Cardiac fibroblast (primary cell): ENCODE measurements around the gene PPP2R3B.

ENCODE experiments used
- DNase-seq, 2 donors: peaks; one replicate each; pipeline versions ENCODE4 v3.0.0 to v3.0.0-alpha.2; 2010; ENCODE audit warnings: low read depth in 2 of 2
- H3K4me3 ChIP-seq, 2 donors: replicated peaks in 1 of 2; 1 replicate in 1 of 2; 2 replicates in 1 of 2; pipeline ENCODE4 v1.5.1; 2011; ENCODE audit warnings: low read depth in 2 of 2, low read length in 2 of 2, mild to moderate bottlenecking in 2 of 2, moderate library complexity in 1 of 2
- CTCF ChIP-seq: IDR thresholded peaks from one replicate; pipeline ENCODE4 v1.5.1; 2011; ENCODE audit warnings: low read depth, mild to moderate bottlenecking, low read length, inconsistent platforms

PPP2R3B gene

DNA sequence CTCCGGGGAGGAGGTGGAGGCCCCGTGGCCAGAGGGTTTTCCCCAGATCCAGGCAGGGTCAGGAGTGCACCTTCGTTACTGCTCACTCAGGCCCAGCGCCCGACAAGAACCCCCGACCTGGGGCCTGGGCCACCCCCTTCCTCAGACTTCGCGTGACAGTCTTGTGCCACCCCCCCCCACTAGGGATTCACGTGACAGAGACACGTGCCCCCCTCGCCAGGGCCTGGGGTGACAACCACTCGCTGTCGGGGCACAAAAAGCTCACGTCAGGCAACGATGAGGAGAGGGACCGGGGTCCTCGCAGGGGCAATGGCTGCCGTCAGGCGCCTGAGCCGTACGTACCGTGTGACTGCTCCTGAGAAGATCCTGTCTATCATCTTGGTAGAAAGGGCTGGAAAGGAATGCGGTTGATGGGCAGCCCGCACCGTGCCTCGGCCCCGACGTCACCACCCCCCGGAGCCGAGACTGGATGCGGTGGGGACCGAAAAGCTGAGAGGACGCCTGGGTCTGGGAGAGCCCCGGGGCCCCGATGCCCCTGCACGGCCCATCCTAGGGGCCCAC is 45.1 kb downstream of the PPP2R3B start:
- DNase-seq: no peak
- TF ChIP-seq CTCF: no peak
- no peak overlapping the region for H3K4me3 ChIP-seq

GRCh38 chrX:340641-341423 is 45.9 kb downstream of the PPP2R3B start:
- no peak for TF ChIP-seq CTCF
- no peak overlapping the region for H3K4me3 ChIP-seq
- DNase-seq: no peak

- no peak overlapping the region for H3K4me3 ChIP-seq
- no peak for DNase-seq
- no peak for TF ChIP-seq CTCF
Measured at GRCh38 chrX:340121-340520, 46.6 kb downstream of the PPP2R3B start.

DNA sequence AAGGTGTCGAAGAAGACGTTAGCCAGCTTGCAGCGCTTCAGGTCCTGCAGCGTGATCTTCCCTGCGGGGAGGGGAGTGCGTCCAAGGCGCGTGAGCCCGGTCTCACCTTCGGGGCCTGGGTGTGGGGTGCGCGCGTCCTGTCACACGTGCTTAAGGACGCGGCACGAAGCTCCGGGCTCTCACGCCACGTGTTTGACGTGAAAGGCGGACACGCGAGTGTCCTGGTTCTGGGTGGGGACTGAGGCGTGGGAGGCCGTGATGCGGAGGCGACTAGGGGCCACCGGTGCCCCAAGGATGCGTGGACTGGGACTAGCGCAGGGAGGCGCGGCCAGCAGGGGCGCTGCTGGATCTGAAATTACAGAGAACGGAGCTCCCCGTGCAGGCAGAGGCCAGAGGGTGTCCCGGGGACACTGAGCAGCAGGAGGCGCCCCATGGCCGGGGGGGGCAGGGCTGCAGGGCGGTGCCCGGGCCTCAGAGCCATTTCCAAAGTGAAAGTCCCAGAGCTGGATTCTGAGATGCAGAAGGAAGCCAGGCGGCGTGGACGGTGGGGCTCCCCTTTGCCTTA is 47.8 kb downstream of the PPP2R3B start:
- no peak for DNase-seq
- TF ChIP-seq CTCF: no peak

DNA sequence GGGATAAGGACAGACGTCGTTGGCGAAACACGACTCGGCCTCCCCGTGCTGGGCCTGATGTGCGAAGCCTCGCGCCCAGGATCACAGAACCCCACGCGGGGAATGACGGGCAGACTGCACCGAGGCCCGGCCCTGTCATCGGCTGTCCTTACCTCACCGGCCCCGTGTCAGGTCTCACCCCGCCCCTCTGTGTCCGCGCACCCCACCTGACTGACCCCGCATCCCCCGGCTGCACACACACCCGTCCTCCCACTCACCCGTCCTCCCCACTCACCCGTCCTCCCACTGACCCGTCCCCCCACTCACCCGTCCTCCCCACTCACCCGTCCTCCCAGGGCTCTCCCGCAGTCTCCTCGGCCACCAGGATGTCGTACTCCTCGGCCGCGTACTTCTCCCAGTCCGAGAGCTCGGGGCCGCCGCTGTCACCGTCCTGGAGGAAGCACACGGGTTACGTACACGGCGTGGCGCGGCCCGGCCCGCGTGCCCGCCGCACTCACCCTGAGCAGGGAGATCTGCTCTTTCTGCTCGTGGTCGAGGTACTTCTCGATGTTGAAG is 48.3 kb downstream of the PPP2R3B start:
- TF ChIP-seq CTCF: no peak
- no peak for DNase-seq
- no peak overlapping the region for H3K4me3 ChIP-seq

More for the DNA sequence above, 47.8 kb downstream of the PPP2R3B start:
- no peak overlapping the region for H3K4me3 ChIP-seq

- TF ChIP-seq CTCF: no peak
- H3K4me3 ChIP-seq: no peak overlapping the region
- DNase-seq: no peak
Measured at GRCh38 chrX:337331-337831, 49.3 kb downstream of the PPP2R3B start.
